ENCODE results near the gene RTN4RL1.

The RTN4RL1 gene, protein sequence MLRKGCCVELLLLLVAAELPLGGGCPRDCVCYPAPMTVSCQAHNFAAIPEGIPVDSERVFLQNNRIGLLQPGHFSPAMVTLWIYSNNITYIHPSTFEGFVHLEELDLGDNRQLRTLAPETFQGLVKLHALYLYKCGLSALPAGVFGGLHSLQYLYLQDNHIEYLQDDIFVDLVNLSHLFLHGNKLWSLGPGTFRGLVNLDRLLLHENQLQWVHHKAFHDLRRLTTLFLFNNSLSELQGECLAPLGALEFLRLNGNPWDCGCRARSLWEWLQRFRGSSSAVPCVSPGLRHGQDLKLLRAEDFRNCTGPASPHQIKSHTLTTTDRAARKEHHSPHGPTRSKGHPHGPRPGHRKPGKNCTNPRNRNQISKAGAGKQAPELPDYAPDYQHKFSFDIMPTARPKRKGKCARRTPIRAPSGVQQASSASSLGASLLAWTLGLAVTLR

DNA sequence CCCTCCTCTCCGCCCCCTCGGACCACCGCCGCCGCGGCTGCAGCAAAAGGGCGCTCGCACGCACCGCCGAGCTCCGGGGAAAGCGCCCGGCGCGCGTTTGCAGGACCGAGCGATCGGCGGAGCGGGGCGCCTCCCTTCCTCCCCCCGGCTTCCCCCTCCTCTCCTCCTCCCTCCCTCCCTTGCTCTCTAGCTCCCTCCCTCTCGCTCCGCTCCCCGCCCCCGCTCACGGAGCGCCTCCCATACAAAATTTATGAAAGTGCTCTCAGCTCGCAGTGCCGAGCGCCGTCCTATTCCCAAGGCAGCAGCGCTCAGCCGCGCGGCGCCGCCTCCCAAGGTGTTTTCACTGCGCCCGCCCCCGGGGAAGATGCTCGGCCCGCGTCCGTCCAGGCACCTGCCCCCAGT lies at the start of gene RTN4RL1:
Gene RTN4RL1 (minus strand): TSS at position 115 of the 402 bp plus-strand sequence. CDS start 469 bp downstream, outside the sequence.
- peak; percentile 29 for DNase-seq

DNA sequence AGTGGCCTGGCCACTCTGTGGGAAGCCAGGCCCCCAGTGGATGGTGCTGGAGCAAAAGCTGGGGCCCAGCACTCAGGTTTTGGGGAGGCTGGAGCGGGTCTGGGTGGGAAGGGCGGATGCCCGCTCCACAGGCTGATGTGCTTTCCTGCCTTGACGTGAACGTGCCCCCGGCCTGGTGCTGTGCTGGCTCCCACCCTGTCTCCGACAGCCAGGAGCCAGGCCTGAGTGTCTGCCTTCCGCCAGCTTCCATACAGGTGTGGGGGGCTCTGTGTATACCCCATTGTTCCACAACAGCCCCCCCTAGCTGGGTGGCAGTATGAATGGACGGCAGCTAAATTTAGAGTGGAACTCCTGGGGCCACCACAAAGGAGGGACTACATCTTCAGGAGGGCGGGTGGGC lies 49.8 kb upstream of the RTN4RL1 start:
- DNase-seq = no peak

DNA sequence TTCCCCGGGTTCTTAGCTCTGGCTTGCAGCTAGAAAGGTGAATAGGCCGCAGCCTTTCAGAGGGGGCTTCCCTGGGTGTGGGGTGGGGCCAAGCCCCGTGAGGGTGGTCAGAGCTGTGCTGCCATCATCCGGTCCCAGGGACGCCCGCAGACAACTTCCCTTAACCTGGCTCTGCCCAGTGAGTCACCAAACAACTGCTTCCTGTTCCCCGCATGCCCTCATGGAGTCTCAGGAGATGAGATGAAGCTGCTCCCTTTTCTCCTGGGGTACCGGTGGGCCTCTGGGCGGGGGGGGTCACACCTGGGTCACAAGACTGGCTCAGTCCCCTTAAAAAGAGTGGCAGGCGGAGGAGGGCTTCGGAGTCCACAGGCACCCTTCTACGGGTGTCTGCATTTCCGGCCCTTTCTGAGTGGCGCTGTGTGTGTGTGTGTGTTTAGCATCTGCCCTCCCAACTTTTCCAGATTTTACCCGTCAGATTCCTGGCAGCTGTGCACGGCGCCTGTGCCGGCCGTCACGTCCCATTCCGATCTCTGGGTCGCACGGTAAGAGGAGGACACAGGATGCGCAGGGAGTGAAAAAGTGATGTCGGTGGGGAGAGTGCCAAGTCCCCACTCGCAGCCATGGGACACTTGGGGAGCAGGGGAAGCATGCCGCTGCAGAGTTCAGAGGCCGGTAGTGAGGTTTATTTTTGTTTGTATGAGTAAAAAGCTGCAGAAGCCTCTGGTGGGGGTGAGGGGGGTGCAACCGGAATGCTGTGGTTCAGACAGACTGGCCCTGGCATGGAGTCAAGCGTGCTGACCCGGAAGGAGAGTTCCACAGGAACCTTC lies 46.5 kb upstream of the RTN4RL1 start:
- no peak for DNase-seq

DNA sequence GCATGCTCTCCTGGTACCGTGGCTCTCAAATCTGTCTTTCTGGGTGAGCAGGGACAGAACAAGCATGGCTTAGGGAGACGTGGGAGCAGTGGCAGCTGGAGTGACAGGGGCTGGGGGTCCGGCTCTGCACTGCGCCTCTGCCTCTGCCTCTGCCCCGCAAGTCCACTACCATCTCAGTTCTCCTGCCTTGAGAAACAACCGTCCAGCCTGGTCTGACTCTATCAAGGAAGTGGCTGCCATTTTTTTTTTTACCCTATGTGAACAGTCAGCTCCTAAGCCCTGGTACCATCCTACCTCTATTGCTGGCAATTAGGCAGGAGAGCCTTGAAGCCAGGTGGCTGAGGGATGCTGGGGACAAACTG lies 45.9 kb upstream of the RTN4RL1 start:
- DNase-seq = no peak

DNA sequence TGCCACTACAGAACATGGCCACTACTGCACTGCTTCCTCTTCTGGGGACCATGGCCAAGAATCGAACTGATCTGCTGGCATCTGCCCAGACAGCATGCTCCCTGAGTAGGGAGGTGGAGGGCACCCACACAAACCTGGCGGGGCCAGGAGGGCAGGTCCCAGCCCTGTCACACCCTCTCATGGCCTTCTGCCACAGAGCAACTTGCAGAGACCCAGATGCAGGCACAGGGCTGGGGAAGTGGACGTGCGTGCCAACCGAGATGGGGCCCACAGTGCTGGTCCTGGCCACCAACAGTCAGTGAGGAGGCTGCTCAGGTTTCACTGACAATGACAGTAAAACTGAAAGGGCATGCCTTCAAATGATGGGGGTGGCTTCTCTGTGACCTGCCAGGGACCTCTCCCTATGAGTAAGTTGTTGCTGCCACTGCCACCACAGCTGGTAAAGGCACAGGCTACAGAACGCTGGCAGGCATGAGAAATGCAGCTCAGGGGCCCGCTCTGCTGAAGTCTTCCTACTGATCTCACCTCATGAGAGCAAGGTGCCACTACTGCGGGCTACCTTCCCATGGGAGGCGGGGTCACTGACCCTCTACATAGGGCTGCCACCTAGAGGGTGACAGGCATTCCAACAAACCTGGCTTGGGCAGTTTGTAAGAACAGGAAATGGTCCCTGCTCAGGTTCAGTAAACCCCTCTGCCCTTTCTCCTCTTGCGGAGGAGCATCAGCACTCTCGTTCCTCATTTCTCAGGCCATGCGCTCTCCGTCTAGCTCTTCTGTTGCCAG lies 45.3 kb upstream of the RTN4RL1 start:
- DNase-seq = no peak

DNA sequence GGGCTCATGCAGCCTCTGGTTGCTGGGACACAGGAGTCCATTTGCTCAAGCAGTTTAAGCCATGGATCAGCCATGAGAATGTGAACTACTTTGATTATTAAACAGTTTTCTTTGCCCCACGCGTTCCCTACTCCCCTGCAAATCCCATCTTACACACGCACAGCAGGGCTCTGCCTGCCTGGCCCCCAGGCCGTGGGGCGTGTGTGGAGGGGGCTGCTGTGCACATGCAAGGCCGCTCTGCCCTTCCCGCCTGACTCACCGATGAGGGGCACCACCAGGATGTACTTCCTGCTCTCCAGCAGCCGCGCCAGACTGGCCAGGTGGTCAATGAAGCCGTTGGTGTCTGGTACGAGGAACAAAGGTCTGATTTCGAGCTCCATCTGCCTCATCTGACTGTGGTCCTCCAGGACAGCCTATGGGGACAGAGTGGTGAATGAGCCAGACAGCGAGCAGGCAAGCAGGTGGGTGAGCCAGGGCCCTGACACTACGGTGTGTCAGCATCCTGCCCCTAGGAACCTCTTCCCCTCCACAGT lies 43.5 kb upstream of the RTN4RL1 start:
- no peak for DNase-seq

DNA sequence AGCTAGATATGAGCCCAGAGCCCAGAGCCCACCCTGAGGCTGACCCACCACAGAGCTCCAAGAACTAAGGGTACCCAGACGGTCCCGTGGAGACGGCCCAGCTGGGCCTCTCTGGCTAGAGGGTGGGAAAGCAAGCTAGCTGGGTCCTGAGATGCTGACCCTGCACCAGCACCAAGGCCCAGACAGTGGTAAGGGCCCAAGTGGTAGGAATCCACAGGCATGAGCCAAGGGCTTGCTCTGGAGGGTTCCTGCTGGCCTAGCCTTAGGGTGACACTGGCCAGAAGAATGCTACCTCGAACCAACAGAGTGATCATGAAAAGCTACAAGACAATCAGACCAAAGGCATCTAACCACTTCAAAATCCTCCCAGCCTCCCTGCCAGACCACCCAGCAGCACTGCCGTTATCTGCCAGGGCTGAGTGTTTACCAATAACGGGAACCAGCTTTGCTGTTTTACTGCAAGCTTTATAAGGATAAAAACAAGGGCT lies 42.9 kb upstream of the RTN4RL1 start:
- DNase-seq = no peak

DNA sequence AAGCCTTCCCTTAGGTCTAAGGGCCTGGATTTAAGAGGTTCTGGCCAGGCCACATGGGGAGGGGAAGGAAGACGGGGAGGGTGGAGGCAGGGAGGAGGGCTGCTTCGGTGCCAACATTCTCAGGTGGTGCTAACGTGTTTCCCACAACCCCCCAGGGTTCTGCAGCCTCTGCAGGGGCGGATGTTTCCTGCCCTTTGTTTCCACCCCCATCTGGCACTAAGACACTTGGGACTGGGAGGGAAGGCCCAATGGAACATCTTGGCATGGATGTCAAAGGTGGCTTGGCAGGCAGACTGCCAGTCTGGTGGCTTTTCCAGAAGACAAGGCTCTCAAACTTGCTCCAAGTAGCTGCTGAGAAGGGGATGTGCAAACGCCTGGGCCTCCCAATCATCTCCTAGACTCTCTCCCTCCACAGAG lies 42.5 kb upstream of the RTN4RL1 start:
- no peak for DNase-seq

DNA sequence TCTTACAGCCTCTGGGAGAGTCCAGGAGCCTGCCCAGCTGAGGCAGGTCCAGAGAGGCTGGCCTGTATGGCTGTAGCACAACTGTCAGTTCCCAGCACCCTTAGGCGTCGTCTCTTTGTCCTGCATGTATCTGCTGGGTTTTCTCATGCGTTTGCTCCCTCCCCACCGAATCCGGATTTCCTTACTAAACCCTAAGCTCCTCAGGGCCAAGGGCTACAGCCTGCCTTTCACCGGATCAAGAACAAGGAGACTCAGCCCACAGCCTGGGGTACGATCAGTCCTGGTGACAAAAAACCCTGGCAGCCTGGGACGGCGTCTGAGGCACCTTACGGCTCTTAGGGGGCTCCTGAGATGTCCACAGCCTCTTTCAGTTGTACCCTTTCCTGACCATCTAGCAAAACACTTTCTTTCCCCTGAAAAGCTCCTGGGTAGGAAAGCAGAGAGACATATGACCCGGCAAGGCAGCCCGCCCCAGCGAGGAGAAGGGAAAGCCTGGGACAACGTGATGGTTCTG lies 42.0 kb upstream of the RTN4RL1 start:
- no peak for DNase-seq

DNA sequence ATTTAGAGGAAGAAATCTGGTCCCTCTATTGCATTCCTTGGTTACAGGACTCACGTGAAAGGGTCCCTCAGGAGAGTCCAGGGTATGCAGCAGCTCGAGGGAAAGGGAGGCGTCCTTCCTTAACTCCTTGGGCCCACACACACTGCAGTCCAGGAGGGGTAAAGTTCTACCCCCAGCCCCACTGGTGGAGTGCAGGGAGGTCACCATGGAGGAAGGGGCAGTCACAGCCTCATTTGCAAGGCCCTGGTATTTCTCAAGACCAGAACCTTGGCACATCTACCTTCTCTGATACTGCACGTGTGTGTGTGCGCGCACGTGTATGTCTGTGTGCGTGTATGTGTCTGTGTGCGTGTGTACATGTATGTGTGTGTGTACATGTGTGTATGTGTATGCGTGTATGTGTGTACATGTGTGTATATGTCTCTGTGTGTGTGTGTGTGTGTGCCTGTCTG lies 40.8 kb upstream of the RTN4RL1 start:
- DNase-seq = no peak

DNA sequence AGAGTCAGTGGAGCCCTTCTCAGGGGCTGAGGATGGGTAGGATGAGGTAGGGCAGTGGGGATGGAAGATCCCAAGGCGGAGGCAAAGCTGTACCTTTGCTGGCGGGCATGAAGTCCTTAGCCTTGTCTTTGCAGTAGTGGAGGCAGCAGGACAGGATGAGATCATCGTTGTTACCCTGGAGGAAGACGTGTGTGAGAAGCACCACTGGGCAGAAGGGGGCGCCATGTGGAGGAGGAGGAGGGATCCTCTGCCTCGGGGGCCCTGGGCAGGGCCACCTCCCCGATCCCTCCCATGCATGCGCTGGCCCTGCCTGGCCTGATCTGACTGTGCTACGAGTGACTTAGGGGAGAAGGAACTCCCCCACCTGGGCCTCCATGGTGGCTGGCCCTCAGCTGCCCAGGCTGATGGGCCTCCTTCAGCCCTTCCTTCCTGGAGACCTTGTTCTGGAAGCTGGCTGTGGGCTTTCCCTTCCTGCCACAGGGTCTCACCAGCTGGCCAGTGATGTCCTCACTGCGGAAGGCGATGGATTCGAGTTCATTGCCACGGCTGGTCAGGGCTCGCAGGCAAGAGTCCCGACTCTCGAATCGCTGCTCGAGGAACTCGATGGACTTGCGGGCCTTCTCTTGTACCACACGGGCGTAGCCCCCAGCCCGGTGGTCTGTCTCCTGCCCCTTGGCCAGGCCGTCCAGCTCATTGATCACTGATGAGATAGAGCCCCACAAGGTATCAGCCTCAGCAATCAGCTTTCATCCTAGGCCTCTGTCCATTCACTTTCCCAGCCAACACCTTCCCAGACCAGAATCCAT lies 40.0 kb upstream of the RTN4RL1 start:
- DNase-seq = no peak

DNA sequence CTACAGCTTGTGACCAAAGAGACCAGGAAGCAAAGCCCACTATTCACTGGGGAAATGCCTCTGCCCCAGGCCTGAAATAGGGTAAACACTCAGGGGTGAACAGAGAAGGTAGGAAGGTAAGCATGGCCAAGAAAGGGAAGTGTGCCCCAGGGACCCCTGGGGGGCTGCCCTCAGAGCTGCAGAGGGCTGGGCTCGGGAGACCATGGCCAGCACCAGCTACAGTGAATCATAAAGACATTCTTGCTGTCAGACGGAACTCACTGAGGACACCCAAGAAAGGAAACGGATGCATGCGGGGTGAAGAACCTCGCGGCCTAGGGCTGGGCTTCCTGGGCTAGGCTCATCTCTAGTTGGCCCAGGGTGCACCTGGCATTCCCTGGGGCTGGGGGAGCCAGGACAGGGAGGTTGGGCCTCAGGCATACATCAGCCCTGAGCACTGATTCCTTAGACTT lies 39.4 kb upstream of the RTN4RL1 start:
- DNase-seq = no peak

DNA sequence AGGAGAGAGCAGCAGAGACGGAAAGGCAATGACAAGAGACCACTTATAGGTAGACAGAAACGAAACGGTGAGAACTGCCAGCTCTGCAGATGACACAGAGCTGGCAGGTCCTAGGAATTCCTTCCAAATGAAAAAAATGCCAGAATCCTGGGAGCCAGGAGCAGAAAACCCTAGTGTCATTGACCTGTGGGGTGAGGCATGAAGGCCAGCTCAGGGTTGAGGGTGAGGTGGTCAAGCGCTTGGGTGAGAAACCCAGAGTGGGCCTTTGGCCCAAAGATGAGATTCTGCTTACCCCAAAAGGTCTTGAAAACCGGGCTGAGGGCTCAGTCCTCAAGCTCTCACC lies 39.0 kb upstream of the RTN4RL1 start:
- no peak for DNase-seq

DNA sequence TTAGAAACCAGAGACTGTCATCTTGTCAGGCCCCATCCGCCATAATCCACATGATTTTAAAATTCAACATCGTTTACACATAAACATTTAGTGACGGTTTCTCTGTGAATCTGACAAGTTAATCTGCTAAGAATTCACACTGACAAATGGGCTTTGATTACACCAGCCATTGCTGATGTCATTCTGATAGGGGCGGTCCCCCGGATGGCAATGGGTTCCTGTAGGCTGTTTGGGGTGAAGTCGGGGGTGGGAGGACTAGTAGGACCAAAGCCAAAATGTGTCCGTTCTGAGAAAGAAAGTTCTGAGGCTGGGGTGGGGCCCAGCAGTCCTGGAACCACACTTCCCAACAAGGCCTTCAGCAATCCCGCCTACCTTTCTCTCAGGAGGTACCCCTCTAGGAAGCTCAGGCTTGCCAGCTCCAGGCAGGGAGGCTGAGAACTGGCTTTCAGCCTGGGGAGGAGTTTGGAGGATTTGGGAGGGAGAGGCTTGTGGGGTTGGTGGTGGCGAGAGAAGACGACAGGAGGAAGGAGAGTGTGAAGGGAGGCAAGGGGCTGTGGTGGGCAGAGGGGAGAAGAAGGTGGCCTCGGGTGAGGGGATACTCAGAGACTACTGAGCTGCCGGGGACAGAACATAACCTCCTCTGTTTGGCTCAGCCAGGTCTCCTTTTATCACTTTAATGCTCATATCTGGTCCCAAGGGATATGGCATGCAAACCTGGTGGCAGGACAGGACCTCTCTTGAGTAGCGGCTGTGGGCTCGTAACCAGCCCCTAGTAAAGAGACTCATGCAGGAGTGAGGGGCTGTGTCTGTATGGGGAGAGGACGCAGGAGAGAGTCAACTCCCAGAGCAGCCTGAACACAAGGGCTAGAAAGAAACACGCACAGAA lies 38.4 kb upstream of the RTN4RL1 start:
- DNase-seq = no peak

DNA sequence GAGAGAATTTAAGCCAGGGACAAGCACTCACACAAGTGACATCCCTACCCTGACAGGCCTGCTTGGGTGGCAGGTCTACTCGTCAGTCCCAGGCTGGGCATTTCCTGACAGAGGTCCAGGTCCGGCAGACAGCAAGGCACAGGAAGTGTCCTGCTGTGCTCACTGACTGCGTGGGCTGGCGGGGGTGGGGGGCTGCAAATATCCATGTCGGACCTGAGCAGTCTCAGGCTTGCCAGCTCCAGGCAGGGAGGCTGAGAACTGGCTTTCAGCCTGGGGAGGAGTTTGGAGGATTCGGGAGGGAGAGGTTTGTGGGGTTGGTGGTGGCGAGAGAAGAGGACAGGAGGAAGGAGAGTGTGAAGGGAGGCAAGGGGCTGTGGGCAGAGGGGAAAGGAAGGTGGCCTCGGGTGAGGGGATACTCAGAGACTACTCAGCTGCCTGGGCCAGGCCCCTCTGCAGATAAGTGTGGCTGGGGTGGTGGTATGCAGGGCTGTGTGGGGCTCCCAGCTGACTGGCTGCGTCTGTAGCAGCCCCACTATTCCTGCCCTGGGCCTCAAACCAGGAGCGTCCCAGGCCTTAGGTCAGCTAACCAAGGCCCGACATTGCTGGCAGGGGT lies 37.5 kb upstream of the RTN4RL1 start:
- no peak for DNase-seq

DNA sequence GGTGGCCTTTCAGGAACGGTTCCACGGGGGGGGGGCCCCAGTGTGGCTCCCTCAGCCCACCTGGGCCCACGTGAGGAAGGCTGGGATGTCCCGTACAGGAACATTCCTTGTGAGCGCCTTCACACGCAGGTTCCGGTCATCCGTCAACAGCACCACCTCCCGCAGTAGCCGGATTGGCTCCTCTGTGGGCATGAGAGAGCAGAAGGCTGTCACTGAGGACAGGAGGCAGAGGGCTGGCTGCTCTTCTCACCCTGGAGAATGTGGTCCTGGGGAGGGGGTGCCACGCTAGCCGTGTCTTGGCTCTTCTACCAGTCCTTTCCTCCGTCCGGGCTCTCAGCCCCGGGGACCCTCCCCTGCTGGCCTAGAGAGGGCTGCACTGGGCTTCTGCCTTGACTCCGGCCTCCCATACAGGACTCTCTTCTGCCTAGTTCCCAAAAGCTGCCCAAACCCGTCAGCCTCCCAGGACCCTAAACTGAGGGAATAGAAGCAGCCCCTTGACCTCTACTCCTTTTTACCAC lies 36.4 kb upstream of the RTN4RL1 start:
- DNase-seq = no peak

DNA sequence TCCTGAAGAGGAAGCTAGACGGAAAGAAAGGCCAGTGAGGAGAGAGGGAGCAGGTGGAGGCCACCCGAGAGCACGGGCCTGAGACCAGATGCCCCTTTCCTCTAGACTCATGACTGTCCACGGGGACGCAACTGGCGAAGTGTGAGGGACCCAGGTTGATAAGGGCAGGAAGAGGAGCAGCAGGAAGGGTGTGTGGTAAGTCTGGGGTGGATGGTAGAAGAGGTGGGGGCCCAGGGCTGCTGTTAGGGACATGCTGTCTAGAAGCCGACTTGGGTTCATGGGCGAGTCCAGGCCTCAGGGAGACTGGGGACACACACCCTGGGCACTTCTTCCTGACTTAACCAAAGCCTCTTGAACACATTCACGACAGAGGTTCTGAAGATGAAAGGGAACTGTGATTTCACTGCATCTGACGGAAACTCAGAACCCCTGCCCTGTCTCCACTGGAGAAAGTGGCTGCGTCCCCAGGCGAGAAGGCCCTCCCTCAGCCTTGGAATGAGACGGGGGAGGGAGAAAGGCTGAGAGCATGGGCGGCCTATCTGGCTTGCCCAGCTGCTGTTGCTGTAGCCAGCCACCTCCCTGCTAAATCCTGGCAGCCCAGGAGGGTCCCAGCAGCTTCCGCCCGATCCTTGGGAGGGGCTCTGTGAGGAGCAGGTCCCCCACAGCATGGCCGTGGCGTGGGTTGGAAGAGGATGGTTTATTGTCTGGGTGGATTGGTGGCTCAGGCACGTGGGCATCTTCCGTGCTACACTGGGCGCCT lies 35.7 kb upstream of the RTN4RL1 start:
- DNase-seq = no peak

DNA sequence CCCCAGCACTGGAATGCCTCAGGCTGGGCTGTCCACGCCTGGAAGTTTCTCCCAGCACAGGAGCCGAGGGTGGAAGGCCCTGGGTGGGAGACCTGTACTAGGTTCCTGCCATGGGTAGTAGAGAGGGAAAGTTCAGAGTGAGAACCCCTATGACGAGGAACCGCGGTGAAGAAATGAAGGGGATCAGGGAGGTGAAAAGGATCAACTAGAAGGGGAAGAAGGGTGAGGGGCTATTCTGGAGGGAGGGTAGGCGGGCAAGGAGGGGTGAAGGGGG lies 35.2 kb upstream of the RTN4RL1 start:
- no peak for DNase-seq
